ENCODE results near the gene EFCAB6. TPM values are rescaled to one million over a fixed set of nuclear protein-coding genes. Genes with fewer than 3 reads are reported as not detected.

The EFCAB6 gene
- total RNA-seq, 1 experiment from 2014 or later = 0.88 TPM

- no peak for DNase-seq (ENCODE audit: low spot score)
Measured at GRCh38 chr22:43637275-43638260, 174.5 kb downstream of the EFCAB6 start.

- DNase-seq (ENCODE audit: low spot score) = no peak
Measured at GRCh38 chr22:43636086-43636485, 176.0 kb downstream of the EFCAB6 start.

GRCh38 chr22:43635101-43635500 is 177.0 kb downstream of the EFCAB6 start:
- DNase-seq (ENCODE audit: low spot score) = no peak

GRCh38 chr22:43634316-43634715 is 177.8 kb downstream of the EFCAB6 start:
- DNase-seq (ENCODE audit: low spot score) = no peak

- no peak for DNase-seq (ENCODE audit: low spot score)
Measured at GRCh38 chr22:43633631-43634285, 178.3 kb downstream of the EFCAB6 start.

- no peak for DNase-seq (ENCODE audit: low spot score)
Measured at GRCh38 chr22:43631846-43632245, 180.3 kb downstream of the EFCAB6 start.

- DNase-seq (ENCODE audit: low spot score) = no peak
Measured at GRCh38 chr22:43631201-43631600, 180.9 kb downstream of the EFCAB6 start.

- DNase-seq (ENCODE audit: low spot score) = no peak
Measured at GRCh38 chr22:43630451-43630850, 181.7 kb downstream of the EFCAB6 start.

- DNase-seq (ENCODE audit: low spot score) = no peak
Measured at GRCh38 chr22:43628250-43628649, 183.9 kb downstream of the EFCAB6 start.

- no peak for DNase-seq (ENCODE audit: low spot score)
Measured at GRCh38 chr22:43627485-43628213, 184.5 kb downstream of the EFCAB6 start.

GRCh38 chr22:43625242-43625641 is 186.9 kb downstream of the EFCAB6 start:
- DNase-seq (ENCODE audit: low spot score) = peak; percentile 89

GRCh38 chr22:43624144-43624998 is 187.7 kb downstream of the EFCAB6 start:
- DNase-seq (ENCODE audit: low spot score) = peak; percentile 79

GRCh38 chr22:43622886-43623285 is 189.2 kb downstream of the EFCAB6 start:
- peak; percentile 35 for DNase-seq (ENCODE audit: low spot score)

GRCh38 chr22:43620197-43620596 is 191.9 kb downstream of the EFCAB6 start:
- DNase-seq (ENCODE audit: low spot score) = no peak

GRCh38 chr22:43618517-43618916 is 193.6 kb downstream of the EFCAB6 start:
- no peak for DNase-seq (ENCODE audit: low spot score)

- DNase-seq (ENCODE audit: low spot score) = no peak
Measured at GRCh38 chr22:43616645-43617044, 195.5 kb downstream of the EFCAB6 start.

GRCh38 chr22:43600265-43600664 is 211.8 kb downstream of the EFCAB6 start:
- DNase-seq (ENCODE audit: low spot score) = no peak

GRCh38 chr22:43592476-43592875 is 219.6 kb downstream of the EFCAB6 start:
- no peak for DNase-seq (ENCODE audit: low spot score)

- no peak for DNase-seq (ENCODE audit: low spot score)
Measured at GRCh38 chr22:43591380-43591779, 220.7 kb downstream of the EFCAB6 start.

- peak; percentile 34 for DNase-seq (ENCODE audit: low spot score)
Measured at GRCh38 chr22:43587574-43587973, 224.5 kb downstream of the EFCAB6 start.

- no peak for DNase-seq (ENCODE audit: low spot score)
Measured at GRCh38 chr22:43583501-43583900, 228.6 kb downstream of the EFCAB6 start.
